WERI-Rb-1 (cell line): ENCODE results near the gene KANSL1.

Experiments used
- DNase-seq: peaks from one replicate; pipeline ENCODE4 v3.0.0-alpha.2; 2020
- H3K27ac ChIP-seq: fragments of 250-450 bp; sonication (Bioruptor Pico); 2 replicates; pipeline ENCODE4 v1.5.1; 2020; ENCODE audit warnings: mild to moderate bottlenecking, moderate library complexity
- H3K27me3 ChIP-seq: fragments of 250-450 bp; sonication (Bioruptor Pico); 2 replicates; pipeline ENCODE4 v1.5.1; 2021; ENCODE audit warnings: mild to moderate bottlenecking, low read depth, moderate library complexity; ENCODE audit not compliant: insufficient read depth, severe bottlenecking
- H3K36me3 ChIP-seq: fragments of 250-450 bp; sonication (Bioruptor Pico); 2 replicates; pipeline ENCODE4 v1.5.1; 2020; ENCODE audit warnings: mild to moderate bottlenecking, moderate library complexity
- H3K4me3 ChIP-seq: 2 replicates; pipeline ENCODE4 v1.5.1; 2011; ENCODE audit warnings: low read depth, mild to moderate bottlenecking, control low read depth, low read length
- H3K9me3 ChIP-seq: fragments of 250-450 bp; sonication (Bioruptor Pico); 2 replicates; pipeline ENCODE4 v1.5.1; 2021; ENCODE audit warnings: mild to moderate bottlenecking, moderate library complexity; ENCODE audit not compliant: severe bottlenecking
- CTCF ChIP-seq: IDR thresholded peaks from 2 replicates; pipeline ENCODE4 v1.5.1; 2011; ENCODE audit warnings: low read depth, mild to moderate bottlenecking, control low read depth, inconsistent platforms, low read length

The KANSL1 gene

GRCh38 chr17:45993962-45994627 lies 199.1 kb downstream of the KANSL1 start:
- no peaks in the 10 kb centered on the region for H3K27me3 ChIP-seq
- no peaks in the 10 kb centered on the region for H3K36me3 ChIP-seq
- TF ChIP-seq CTCF = no peak
- no peak overlapping the region for H3K4me3 ChIP-seq
- H3K27ac ChIP-seq = no peak overlapping the region
- no peaks in the 10 kb centered on the region for H3K9me3 ChIP-seq
- DNase-seq = no peak

- no peak for DNase-seq
- H3K27ac ChIP-seq = no peak overlapping the region
- H3K4me3 ChIP-seq = no peak overlapping the region
- H3K9me3 ChIP-seq = no peaks in the 10 kb centered on the region
- no peaks in the 10 kb centered on the region for H3K36me3 ChIP-seq
- no peak for TF ChIP-seq CTCF
- no peaks in the 10 kb centered on the region for H3K27me3 ChIP-seq
Observed at GRCh38 chr17:45992904-45993303, 200.3 kb downstream of the KANSL1 start.

- TF ChIP-seq CTCF = no peak
- Histone ChIP-seq H3K9me3 (no peaks in the 10 kb centered on the region), H3K27ac (no peak overlapping the region), H3K36me3 (no peaks in the 10 kb centered on the region), H3K27me3 (no peaks in the 10 kb centered on the region), H3K4me3 (no peak overlapping the region)
- DNase-seq = no peak
Observed at GRCh38 chr17:45992175-45992574, 201.1 kb downstream of the KANSL1 start.

GRCh38 chr17:45991341-45991740 lies 201.9 kb downstream of the KANSL1 start:
- Histone ChIP-seq H3K27ac (no peak overlapping the region), H3K36me3 (no peaks in the 10 kb centered on the region), H3K9me3 (no peaks in the 10 kb centered on the region), H3K4me3 (no peak overlapping the region), H3K27me3 (no peaks in the 10 kb centered on the region)
- no peak for TF ChIP-seq CTCF
- DNase-seq = no peak

GRCh38 chr17:45990886-45991285 lies 202.3 kb downstream of the KANSL1 start:
- no peak for DNase-seq
- TF ChIP-seq CTCF = peak; percentile 34; the same call in 1 of the 2 replicates

GRCh38 chr17:45989759-45990158 lies 203.5 kb downstream of the KANSL1 start:
- Histone ChIP-seq H3K4me3 (no peak overlapping the region), H3K27me3 (no peaks in the 10 kb centered on the region)

More at GRCh38 chr17:45990886-45991285, 202.3 kb downstream of the KANSL1 start:
- H3K27me3 ChIP-seq = no peaks in the 10 kb centered on the region
- no peaks in the 10 kb centered on the region for H3K9me3 ChIP-seq
- no peak overlapping the region for H3K4me3 ChIP-seq
- H3K36me3 ChIP-seq = no peaks in the 10 kb centered on the region
- no peak overlapping the region for H3K27ac ChIP-seq

More at GRCh38 chr17:45989759-45990158, 203.5 kb downstream of the KANSL1 start:
- no peak for TF ChIP-seq CTCF
- H3K27ac ChIP-seq = no peak overlapping the region
- no peak for DNase-seq
- H3K36me3 ChIP-seq = no peaks in the 10 kb centered on the region
- H3K9me3 ChIP-seq = no peaks in the 10 kb centered on the region
